Lower lobe of right lung (tissue), 2 donors: Measurements from ENCODE around the gene TXN. TPM values are rescaled to one million over a fixed set of nuclear protein-coding genes. Genes with fewer than 3 reads are reported as not detected.
"Not testable (repeated sequence)": the region's sequence is repeated elsewhere in the genome, so short reads cannot be mapped to it uniquely, and the experiment has no call there.

Source experiments
- ATAC-seq, 2 donors: fragments of 200-7000 bp; cut with Tn5 transposase; one replicate each; pipeline ENCODE4 v1.9.1; 2020 to 2022; ENCODE audit warnings: mild to moderate bottlenecking in 2 of 2, moderate library complexity in 2 of 2
- DNase-seq: peaks from one replicate; pipeline ENCODE4 v3.0.0-alpha.2; 2020
- H3K27ac ChIP-seq: fragments of 200-600 bp; one replicate; pipeline ENCODE4 v1.8.0; 2022
- H3K27me3 ChIP-seq: fragments of 200-600 bp; one replicate; pipeline ENCODE4 v1.8.0; 2022; ENCODE audit warnings: low read depth
- H3K36me3 ChIP-seq: fragments of 200-600 bp; one replicate; pipeline ENCODE4 v1.8.0; 2022; ENCODE audit warnings: mild to moderate bottlenecking
- H3K4me1 ChIP-seq: fragments of 200-600 bp; one replicate; pipeline ENCODE4 v1.8.0; 2022
- H3K4me3 ChIP-seq: fragments of 200-600 bp; one replicate; pipeline ENCODE4 v1.8.0; 2022; ENCODE audit warnings: mild to moderate bottlenecking
- H3K9me3 ChIP-seq: fragments of 200-600 bp; one replicate; pipeline ENCODE4 v1.8.0; 2022
- intact Hi-C: fragments of 100-400 bp; cut with DNase I; formaldehyde crosslinking; loops from one replicate; pipeline ENCODE4 v1.11.0; 2022
- total RNA-seq: library from RNA; stranded (reverse); fragmentation: NEBNext Ultra II Directional; extraction: Animal tissue kit (Norgen Biotek cat#: 25700); gene quantifications from one replicate; pipeline ENCODE4 v1.2.1, GENCODE V29; 2021
- TF ChIP-seq, protein P1 (sequence below): fragments of 200-600 bp; IDR thresholded peaks from one replicate; pipeline ENCODE4 v1.8.0; 2022; ENCODE audit warnings: antibody characterized with exemption, mild to moderate bottlenecking
- donor health status: DM: no; HTN: yes; CAD: no; lungs with severe emphysema.

The TXN gene
- total RNA-seq, 1 donor from 2014 or later = 170 TPM

DNA sequence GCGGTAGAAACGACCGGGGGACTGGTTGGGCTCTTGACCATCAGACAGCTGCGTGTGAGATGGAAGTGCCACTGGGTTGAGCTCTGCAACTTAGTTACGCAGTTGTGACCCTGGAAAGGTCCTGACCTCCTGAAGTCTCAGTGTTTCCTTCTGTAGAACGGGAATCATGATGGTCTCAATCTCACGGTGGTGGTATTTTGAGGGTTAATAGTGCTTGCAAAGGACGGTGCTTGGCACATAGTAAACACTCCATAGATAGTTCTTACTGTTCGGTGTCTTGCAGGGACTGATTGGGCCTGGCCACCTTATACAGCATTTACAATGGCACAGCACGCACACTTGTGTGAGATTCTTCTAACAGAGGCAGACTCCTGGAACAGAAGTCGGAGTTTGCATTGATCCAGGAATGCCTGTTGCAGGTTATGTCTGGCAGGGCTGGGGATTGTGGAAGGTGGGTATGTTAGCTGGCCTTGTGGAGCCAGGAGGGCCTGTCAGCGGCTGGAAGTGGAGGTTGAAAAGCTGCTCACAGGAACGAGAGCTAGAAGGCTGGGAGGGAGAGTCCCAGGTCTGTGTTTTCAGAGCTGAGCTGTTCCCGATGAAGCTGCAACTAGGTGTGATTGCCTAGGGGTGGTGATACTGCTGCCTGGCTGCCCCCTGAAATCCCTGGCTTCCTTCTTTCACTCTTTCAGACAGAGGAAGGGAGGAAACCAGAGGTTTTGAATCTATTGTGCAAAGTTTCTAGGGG is 962 bp upstream of the TXN start:
- no peaks in the 10 kb centered on the region for H3K9me3 ChIP-seq
- H3K4me1 ChIP-seq = peaks cover 39% of the 10 kb centered on the region
- no peaks in the 10 kb centered on the region for H3K36me3 ChIP-seq
- H3K27me3 ChIP-seq = no peaks in the 10 kb centered on the region
- H3K27ac ChIP-seq = peak overlapping the region; percentile 95
- ATAC-seq (peak in 1 of 2 donors; percentile 1), DNase-seq (no peak)
- intact Hi-C loops = no loop called here
- H3K4me3 ChIP-seq = peak overlapping the region; percentile 90
- TF ChIP-seq, protein P1, sequence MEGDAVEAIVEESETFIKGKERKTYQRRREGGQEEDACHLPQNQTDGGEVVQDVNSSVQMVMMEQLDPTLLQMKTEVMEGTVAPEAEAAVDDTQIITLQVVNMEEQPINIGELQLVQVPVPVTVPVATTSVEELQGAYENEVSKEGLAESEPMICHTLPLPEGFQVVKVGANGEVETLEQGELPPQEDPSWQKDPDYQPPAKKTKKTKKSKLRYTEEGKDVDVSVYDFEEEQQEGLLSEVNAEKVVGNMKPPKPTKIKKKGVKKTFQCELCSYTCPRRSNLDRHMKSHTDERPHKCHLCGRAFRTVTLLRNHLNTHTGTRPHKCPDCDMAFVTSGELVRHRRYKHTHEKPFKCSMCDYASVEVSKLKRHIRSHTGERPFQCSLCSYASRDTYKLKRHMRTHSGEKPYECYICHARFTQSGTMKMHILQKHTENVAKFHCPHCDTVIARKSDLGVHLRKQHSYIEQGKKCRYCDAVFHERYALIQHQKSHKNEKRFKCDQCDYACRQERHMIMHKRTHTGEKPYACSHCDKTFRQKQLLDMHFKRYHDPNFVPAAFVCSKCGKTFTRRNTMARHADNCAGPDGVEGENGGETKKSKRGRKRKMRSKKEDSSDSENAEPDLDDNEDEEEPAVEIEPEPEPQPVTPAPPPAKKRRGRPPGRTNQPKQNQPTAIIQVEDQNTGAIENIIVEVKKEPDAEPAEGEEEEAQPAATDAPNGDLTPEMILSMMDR = no peak

DNA sequence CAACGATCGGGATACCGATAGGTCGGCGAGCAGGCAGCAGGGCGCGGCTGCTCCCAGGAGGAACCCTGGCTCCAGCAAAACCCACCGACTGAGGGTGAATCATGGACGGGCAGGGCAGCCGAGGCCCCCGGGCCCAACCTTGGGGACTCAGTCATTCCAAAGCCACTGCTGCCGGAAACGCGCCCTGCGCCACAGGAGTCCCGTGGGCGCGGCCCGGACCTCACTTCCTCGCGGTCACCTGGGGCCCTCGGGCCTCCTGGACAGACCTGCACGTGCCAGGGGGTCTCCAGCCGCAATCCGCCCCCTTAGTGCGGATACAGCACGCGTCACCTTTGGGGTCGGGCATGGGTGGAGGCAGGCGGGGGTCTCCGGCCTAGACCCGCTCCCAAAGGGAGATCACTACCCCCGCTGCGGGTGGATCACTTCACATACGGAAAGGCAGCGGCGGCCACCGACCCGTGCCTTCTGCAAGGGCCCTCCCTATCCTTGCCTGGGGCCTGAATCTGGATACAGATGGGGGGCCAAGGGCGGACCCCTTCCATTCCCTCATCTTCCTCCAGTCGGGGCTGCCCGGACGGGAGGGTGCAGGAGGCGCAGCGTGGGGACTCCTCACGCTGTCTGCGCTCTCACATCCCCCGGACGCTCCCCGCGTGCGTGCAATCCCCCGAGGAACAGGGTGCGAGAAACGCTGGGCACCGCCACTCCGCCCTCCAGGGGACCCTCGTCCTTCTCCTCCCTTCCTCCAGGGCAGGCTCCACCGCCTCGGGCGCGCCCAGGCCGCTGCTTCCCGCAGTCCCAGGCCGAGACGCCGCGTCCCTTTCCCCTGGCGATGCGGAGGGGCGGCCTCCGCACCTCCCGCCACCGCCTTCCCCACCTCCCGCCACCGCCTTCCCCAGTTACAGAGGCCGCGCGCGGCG is 586 bp downstream of the TXN start:
- Histone ChIP-seq H3K27ac (peak overlapping the region; percentile 95), H3K36me3 (peaks cover 5% of the 10 kb centered on the region), H3K9me3 (no peaks in the 10 kb centered on the region), H3K27me3 (no peaks in the 10 kb centered on the region), H3K4me1 (peaks cover 46% of the 10 kb centered on the region), H3K4me3 (peak overlapping the region; percentile 90)
- TF ChIP-seq, protein P1 = no peak
- DNase-seq (peak; percentile 86), ATAC-seq (peak; percentile 69 to 75)
- intact Hi-C loops = no loop called here

DNA sequence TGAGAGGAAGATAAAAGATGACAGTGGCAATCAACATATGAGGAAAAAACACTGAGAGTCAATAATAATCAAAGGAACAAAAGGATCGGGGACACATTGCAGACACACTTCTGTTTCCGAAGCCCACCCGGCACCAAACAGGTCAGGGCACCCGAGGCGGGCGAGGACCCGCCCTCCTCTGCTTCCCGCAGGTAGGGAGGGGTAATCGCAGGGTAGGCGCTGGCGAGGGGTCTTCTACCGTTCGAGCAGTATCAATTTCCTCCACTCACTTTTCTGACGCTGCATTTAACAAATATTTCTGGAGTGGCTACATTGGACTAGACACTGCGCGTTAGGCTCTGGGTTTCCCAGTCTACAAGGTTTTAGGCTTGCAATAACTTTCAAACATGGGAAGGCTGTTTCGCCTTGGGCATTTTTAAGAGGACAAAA is 1.3 kb downstream of the TXN start:
- DNase-seq (peak; percentile 48), ATAC-seq (no peak)
- Histone ChIP-seq H3K27ac (peak overlapping the region; percentile 95), H3K27me3 (no peaks in the 10 kb centered on the region), H3K4me3 (peak overlapping the region; percentile 90), H3K9me3 (no peaks in the 10 kb centered on the region), H3K4me1 (peaks cover 46% of the 10 kb centered on the region), H3K36me3 (peaks cover 11% of the 10 kb centered on the region)
- intact Hi-C loops = no loop called here
- TF ChIP-seq, protein P1 = no peak

DNA sequence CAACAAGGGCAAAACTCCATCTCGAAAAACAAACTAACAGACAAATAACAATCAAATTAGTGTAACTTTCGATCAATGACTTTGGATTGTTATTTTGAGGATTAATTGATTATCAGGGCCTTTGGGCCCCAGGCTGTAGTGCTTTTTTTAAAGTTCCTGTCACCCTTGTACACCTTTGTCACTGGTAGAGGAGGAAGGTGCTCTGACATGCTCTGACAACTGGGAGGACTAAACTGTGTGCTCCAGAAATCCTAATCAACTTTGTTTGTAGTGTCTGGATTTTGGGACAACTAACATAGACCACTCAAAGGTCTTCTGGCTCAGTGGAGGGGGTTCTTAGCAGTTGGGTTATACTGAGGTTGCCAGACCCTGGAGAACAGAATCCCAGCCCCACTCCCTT is 1.8 kb downstream of the TXN start:
- no peaks in the 10 kb centered on the region for H3K9me3 ChIP-seq
- H3K27me3 ChIP-seq = no peaks in the 10 kb centered on the region
- no peak for ATAC-seq
- H3K4me3 ChIP-seq = peak overlapping the region; percentile 90
- peaks cover 46% of the 10 kb centered on the region for H3K4me1 ChIP-seq
- peaks cover 17% of the 10 kb centered on the region for H3K36me3 ChIP-seq
- TF ChIP-seq, protein P1 = no peak
- intact Hi-C loops = no loop called here
- H3K27ac ChIP-seq = peak overlapping the region; percentile 95
- no peak for DNase-seq

DNA sequence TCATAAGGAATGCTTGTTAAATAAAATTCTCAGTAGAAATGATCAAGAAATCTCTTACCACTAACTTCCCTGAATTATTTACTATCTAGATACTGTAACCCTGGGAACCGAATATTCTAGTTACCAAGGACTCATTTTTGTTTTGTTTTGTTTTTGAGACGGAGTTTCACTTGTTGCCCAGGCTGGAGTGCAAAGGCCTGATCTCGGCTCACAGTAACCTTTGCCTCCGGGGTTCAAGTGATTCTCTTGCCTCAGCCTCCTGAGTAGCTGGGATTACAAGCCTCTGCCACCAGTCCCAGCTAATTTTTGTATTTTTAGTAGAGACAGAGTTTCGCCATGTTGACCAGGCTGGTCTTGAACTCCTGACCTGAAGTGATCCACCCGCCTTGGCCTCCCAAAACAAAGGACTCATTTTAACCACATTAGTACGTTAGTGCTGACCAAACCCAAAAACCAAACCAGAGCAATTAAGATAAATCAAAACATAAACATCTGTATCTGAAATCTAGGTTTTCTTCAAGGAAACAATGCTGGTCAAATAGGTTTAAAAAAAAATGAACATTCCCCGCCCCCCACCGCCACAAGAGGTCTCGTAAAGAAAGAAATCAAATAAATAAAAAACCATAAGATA is 3.7 kb downstream of the TXN start:
- Histone ChIP-seq H3K36me3 (peaks cover 36% of the 10 kb centered on the region), H3K4me3 (no peak overlapping the region), H3K27me3 (no peaks in the 10 kb centered on the region), H3K4me1 (peaks cover 38% of the 10 kb centered on the region), H3K27ac (no peak overlapping the region), H3K9me3 (no peaks in the 10 kb centered on the region)
- DNase-seq (peak; percentile 50), ATAC-seq (no peak)
- intact Hi-C loops = no loop called here
- TF ChIP-seq, protein P1 = no peak

DNA sequence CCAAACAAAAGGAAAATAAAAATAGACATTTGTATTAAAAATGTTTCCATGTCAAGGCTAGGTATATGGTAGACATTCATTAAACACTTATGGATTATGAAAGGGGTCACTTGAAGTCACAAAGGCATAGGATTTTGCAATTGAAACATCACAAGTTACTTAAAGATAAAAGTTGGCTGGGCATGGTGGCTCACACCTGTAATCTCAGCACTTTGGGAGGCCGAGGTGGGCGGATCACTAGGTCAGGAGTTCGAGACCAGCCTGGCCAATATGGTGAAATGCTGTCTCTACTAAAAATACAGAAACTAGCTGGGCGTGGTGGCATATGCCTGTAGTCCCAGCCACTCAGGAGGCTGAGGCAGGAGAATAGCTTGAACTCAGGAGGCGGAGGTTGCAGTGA is 4.5 kb downstream of the TXN start:
- Histone ChIP-seq H3K4me1 (peaks cover 32% of the 10 kb centered on the region), H3K36me3 (peaks cover 44% of the 10 kb centered on the region), H3K27ac (peak overlapping the region; percentile 27)
- H3K9me3 ChIP-seq, H3K27me3 ChIP-seq, ATAC-seq, intact Hi-C loops, DNase-seq, H3K4me3 ChIP-seq: not testable (repeated sequence)
